HepG2 (cell line): ENCODE measurements around the gene PRSS8. TPM values are rescaled to one million over a fixed set of nuclear protein-coding genes. Genes with fewer than 3 reads are reported as not detected.

Source experiments
- ATAC-seq: fragments of 200-7000 bp; cut with Tn5 transposase; 3 replicates; pipeline ENCODE4 v1.9.1; 2020; ENCODE audit warnings: mild to moderate bottlenecking, moderate library complexity
- BruUV-seq: library from RNA; stranded (reverse); fragments of 400-500 nt; replicated peaks from 2 replicates; lab custom pipeline; 2021; lab: Mats Ljungman, UMichigan
- CTCF ChIA-PET: fragments of 300-600 bp; formaldehyde crosslinking; extraction: SDS; loops from one replicate; lab custom pipeline; 2021; ENCODE audit warnings: low total read pairs, inconsistent platforms, low intra/inter-chr PET ratio; lab: Yijun Ruan, JAX
- POLR2A ChIA-PET: fragments of 350-600 bp; sonication (Branson Sonifier 250); formaldehyde crosslinking; loops from one replicate; lab custom pipeline; 2020; ENCODE audit warnings: antibody characterized with exemption, inconsistent platforms; lab: Yijun Ruan, JAX
- DNase-seq: peaks from one replicate; pipeline ENCODE4 v3.0.0-alpha.2; 2015; ENCODE audit warnings: low spot score
- FAIRE-seq: peaks from 3 replicates; lab custom pipeline; 2011; peaks lifted over from hg19 to GRCh38; lab: Jason Lieb, UNC
- H2AFZ ChIP-seq: one replicate; pipeline ENCODE4 v1.6.1; 2011; ENCODE audit warnings: low read length, inconsistent platforms
- H3K27ac ChIP-seq: fragments of 300-600 bp; 3 replicates; pipeline ENCODE4 v1.8.0; 2011; ENCODE audit warnings: mixed run types, mild to moderate bottlenecking, mixed read lengths, low read length, inconsistent platforms; ENCODE audit not compliant: insufficient read depth; ENCODE audit errors: extremely low read length
- H3K27me3 ChIP-seq, 2 experiments: fragments of 200-600 bp in 1 of 2; 2 replicates in 1 of 2; 3 replicates in 1 of 2; pipeline versions ENCODE4 v1.6.0 to v1.8.0; 2011; ENCODE audit warnings: low read length in 2 of 2, mild to moderate bottlenecking in 2 of 2, moderate library complexity in 2 of 2, inconsistent platforms in 1 of 2; ENCODE audit not compliant: insufficient read depth in 2 of 2, control insufficient read depth in 1 of 2
- H3K36me3 ChIP-seq, 2 experiments: fragments of 200-600 bp in 1 of 2; replicated peaks in 1 of 2; 2 replicates in 1 of 2; 3 replicates in 1 of 2; pipeline versions ENCODE4 v1.5.1 to v1.8.0; 2011; ENCODE audit warnings: low read length in 2 of 2, inconsistent platforms in 1 of 2; ENCODE audit not compliant: insufficient read depth in 2 of 2, control insufficient read depth in 1 of 2
- H3K4me1 ChIP-seq: 2 replicates; pipeline ENCODE4 v1.5.1; 2012; ENCODE audit warnings: low read length, inconsistent platforms; ENCODE audit not compliant: insufficient read depth
- H3K4me2 ChIP-seq: 2 replicates; pipeline ENCODE4 v1.6.0; 2011; ENCODE audit warnings: low read depth, low read length, inconsistent platforms
- H3K4me3 ChIP-seq, 3 experiments: fragments of 200-600 bp in 1 of 3; sonication (generic), shearing (Covaris generic) in 1 of 3; replicated peaks in 1 of 3; 2 replicates each; pipeline ENCODE4 v1.5.1; 2011 to 2016; ENCODE audit warnings: low read length in 3 of 3, inconsistent platforms in 2 of 3, low read depth in 2 of 3, mild to moderate bottlenecking in 2 of 3, control low read depth in 1 of 3, mixed read lengths in 1 of 3; ENCODE audit not compliant: insufficient read depth in 1 of 3
- H3K79me2 ChIP-seq: one replicate; pipeline ENCODE4 v1.6.1; 2011; ENCODE audit warnings: low read length, inconsistent platforms; ENCODE audit not compliant: insufficient read depth
- H3K9ac ChIP-seq: 2 replicates; pipeline ENCODE4 v1.6.0; 2011; ENCODE audit warnings: mild to moderate bottlenecking, low read depth, low read length, inconsistent platforms; ENCODE audit not compliant: insufficient read depth
- H3K9me3 ChIP-seq: 2 replicates; pipeline ENCODE4 v1.5.1; 2012; ENCODE audit warnings: mild to moderate bottlenecking, low read length
- H4K20me1 ChIP-seq: 2 replicates; pipeline ENCODE4 v1.6.0; 2011; ENCODE audit warnings: inconsistent platforms, mild to moderate bottlenecking, low read length, moderate library complexity; ENCODE audit not compliant: insufficient read depth
- LRRFIP1 ChIP-seq: sonication (generic); formaldehyde crosslinking; conservative IDR thresholded peaks from 2 replicates; pipeline ENCODE4 v1.4.0; 2020; ENCODE audit warnings: missing genetic modification reagents
- RNF219 ChIP-seq: sonication (generic); formaldehyde crosslinking; IDR thresholded peaks from 2 replicates; pipeline ENCODE4 v1.5.0; 2020; ENCODE audit warnings: mild to moderate bottlenecking, missing genetic modification reagents
- RXRA ChIP-seq: sonication (generic); formaldehyde crosslinking; IDR thresholded peaks from 2 replicates; pipeline ENCODE4 v1.5.1; 2020; ENCODE audit warnings: missing genetic modification reagents
- ZBTB33 ChIP-seq: sonication (generic); formaldehyde crosslinking; IDR thresholded peaks from 2 replicates; pipeline ENCODE4 v1.4.0; 2020; ENCODE audit warnings: missing genetic modification reagents
- ZHX2 ChIP-seq, 2 experiments: sonication (generic) in 1 of 2; formaldehyde crosslinking in 1 of 2; IDR thresholded peaks; 2 replicates each; pipeline versions ENCODE4 v1.6.1 to v1.9.0; 2014 to 2022; ENCODE audit warnings: antibody characterized with exemption in 1 of 2, borderline replicate concordance in 1 of 2, inconsistent platforms in 1 of 2, low read depth in 1 of 2, missing genetic modification reagents in 1 of 2
- ZNF382 ChIP-seq: sonication (generic); formaldehyde crosslinking; IDR thresholded peaks from 2 replicates; pipeline ENCODE4 v1.5.0; 2020; ENCODE audit warnings: missing genetic modification reagents, mild to moderate bottlenecking, borderline replicate concordance
- WGBS: methylation state at CpG from one replicate; pipeline ENCODE4 v1.1.6; 2017; ENCODE audit warnings: low lambda C conversion rate; 5-methylcytosine and 5-hydroxymethylcytosine counted together
- in situ Hi-C: cut with HindIII; loops from 2 replicates; pipeline ENCODE4 v1.10.0; 2017; ENCODE audit warnings: low pct_unique_long_range_greater_than_20kb; ENCODE audit not compliant: extremely low pct_ligation_motif_present
- intact Hi-C: fragments of 100-400 bp; cut with micrococcal nuclease; formaldehyde crosslinking; loops from one replicate; pipeline ENCODE4 v1.10.0; 2022; ENCODE audit not compliant: unreplicated experiment
- polyA plus RNA-seq, 8 experiments: library from polyadenylated mRNA; depleted of rRNA in 3 of 8; stranded (reverse) in 7 of 8; unstranded in 1 of 8; fragments of >200 nt; fragmentation: Illumina TruSeq in 4 of 8; extraction: Trizol in 4 of 8; gene quantifications; 2 replicates each; pipeline versions ENCODE4 v1.2.1 to v1.2.3, GENCODE V29; 2011 to 2016; ENCODE audit warnings: low read depth in 4 of 8, missing spikeins in 1 of 8, mixed read lengths in 1 of 8; ENCODE audit not compliant: insufficient read depth in 1 of 8
- total RNA-seq, 5 experiments: library from RNA; depleted of rRNA; stranded (reverse); fragments of >200 nt; fragmentation: Illumina TruSeq; extraction: Trizol; gene quantifications; 2 replicates each; pipeline ENCODE4 v1.2.3, GENCODE V29; 2016; ENCODE audit warnings: low read depth in 1 of 5

PRSS8 gene
- total and polyA plus RNA-seq, 2 of the 13 experiments (the other 11 are each of a cell fraction or from before 2014, with no cell fraction given) = 2.6 to 7.2 TPM

GRCh38 chr16:31106509-31107464 lies 28.7 kb downstream of the PRSS8 start:
- H3K27ac ChIP-seq = peak overlapping the region; percentile 41
- H3K27me3 ChIP-seq = no peaks in the 10 kb centered on the region
- H3K79me2 ChIP-seq = peaks cover 12% of the 10 kb centered on the region
- intact Hi-C loops = loop anchor here (5.0 kb wide), 1 partner anchor 51 kb away; no protein-coding TSS in a partner anchor
- FAIRE-seq (peak; percentile 21), DNase-seq (no peak), ATAC-seq (no peak)
- no peaks in the 10 kb centered on the region for H3K9me3 ChIP-seq
- POLR2A ChIA-PET = interaction anchor here (3.7 kb wide), 1 partner anchor 11 kb away, joined by 17 read pairs; the partner anchor contains the start of gene KAT8
- H2AFZ ChIP-seq = peak overlapping the region; percentile 24
- H3K4me3 ChIP-seq = peak overlapping the region; percentile 87 to 100 (median 94); a peak in 5 of 6 replicates
- no peaks in the 10 kb centered on the region for H4K20me1 ChIP-seq
- in situ Hi-C loops = no loop called here
- no TSS peak for BruUV-seq
- CTCF ChIA-PET = interaction anchor here (1.4 kb wide), 1 partner anchor 36 kb away, joined by 9 read pairs; no protein-coding TSS in a partner anchor
- H3K36me3 ChIP-seq = peaks cover 13 to 23% of the 10 kb centered on the region in 2 experiments
- peak overlapping the region; percentile 90 for H3K9ac ChIP-seq
- H3K4me1 ChIP-seq = peaks cover 38% of the 10 kb centered on the region
- WGBS = 70% methylated on average over 28 of the region's 28 CpGs
- peak overlapping the region; percentile 94 for H3K4me2 ChIP-seq
- peak; percentile 62; the same call in 1 of the 2 replicates for TF ChIP-seq ZBTB33 (CRISPR knock-in tag)
- TF ChIP-seq RNF219 (CRISPR knock-in tag) = no peak
- no peak for TF ChIP-seq ZNF382 (CRISPR knock-in tag)
- no peak for TF ChIP-seq LRRFIP1 (CRISPR knock-in tag)
- no peak for TF ChIP-seq RXRA
- TF ChIP-seq ZHX2 (IDR thresholded peaks at IDR 0.05; ENCODE audit: low read depth) = no peak
- TF ChIP-seq ZHX2 (CRISPR knock-in tag; IDR thresholded peaks at IDR 0.05; ENCODE audit: borderline replicate concordance) = 0 out of 2 replicates have a peak, but pooled peaks have one; percentile 38
